Inferior parietal cortex (tissue), 1 donor: Measurements from ENCODE around the gene NOSIP.
A peak's percentile ranks its signal among the peaks of the same experiment; 100 is the strongest.

Source experiments
- DNase-seq: peaks from one replicate; pipeline ENCODE4 v3.0.0-alpha.2; 2016; ENCODE audit errors: extremely low spot score

Gene NOSIP

DNA sequence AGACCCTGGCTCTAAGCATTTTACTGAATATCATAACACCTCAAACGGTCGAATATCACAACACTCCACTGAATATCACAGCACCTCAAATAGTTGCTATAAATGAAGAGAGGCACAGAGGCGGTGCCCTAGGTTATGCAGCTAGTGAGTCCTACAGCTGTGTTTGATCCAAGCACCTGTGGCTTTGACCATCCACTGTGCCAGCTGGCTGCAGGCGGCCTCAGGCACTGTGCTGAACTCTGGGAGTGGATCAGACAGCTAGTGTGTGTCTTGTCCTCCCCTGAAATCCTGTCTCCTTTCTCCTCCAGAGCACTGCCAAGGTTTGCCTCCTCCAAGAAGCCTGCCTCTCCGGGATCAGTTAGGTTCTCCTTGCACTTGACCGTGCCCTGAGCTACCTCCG is 7.3 kb downstream of the NOSIP start:
- DNase-seq: no peak

DNA sequence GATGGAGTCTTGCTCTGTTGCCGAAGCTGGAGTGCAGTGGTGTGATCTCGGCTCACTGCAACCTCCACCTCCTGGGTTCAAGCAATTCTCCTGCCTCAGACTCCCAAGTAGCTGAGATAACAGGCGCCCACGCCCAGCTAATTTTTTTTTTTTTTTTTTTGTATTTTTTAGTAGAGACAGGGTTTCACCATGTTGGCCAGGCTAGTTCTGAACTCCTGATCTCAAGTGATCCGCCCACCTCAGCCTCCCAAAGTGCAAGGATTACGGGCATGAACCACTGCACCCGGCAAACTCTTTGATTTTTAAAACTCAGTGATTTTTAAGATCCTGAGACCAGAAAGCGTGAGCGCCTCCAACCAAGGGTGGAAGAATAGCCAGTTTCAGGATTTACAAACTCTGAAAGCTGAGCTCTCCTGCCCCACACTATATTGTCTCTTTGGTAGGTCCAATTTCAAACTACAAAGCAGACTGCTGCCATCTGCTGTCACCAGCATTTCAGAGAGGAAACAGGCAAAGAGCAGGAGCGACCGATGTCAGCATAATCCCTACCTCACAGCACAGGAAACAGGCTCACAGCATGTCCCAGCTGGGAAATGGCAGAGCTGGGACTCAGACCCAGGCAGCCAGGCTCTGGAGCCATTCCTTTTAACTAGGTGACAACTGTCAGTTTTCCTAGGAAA is 9.2 kb downstream of the NOSIP start:
- no peak for DNase-seq

GRCh38 chr19:49570138-49570856 is 10.1 kb downstream of the NOSIP start:
- peak; percentile 89 for DNase-seq

DNA sequence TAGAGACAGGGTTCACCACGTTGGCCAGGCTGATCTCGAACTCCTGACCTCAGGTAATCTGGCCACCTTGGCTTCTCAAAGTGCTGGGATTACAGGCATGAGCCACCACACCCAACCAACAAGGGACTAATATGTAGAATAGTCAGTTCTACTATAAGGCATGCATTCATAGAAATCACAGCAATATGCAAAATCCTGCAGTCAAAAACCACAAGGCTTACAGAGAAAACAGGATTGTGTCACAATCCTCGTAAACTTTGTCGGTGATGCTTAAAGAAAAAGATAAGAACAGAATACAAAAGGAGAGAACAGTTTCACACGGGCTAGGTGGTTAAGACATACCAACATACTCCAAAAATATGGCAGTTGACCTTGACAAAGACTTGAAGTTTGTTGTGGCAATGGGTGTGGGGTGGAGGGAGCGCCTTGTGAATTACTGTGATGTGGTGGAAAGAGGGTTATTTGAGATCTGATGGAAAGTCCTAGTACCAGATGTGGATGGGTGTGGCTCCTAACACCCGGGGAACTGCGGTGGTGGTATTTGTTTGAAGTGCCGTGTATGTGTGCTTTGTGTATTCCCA is 12.4 kb downstream of the NOSIP start:
- DNase-seq: no peak

DNA sequence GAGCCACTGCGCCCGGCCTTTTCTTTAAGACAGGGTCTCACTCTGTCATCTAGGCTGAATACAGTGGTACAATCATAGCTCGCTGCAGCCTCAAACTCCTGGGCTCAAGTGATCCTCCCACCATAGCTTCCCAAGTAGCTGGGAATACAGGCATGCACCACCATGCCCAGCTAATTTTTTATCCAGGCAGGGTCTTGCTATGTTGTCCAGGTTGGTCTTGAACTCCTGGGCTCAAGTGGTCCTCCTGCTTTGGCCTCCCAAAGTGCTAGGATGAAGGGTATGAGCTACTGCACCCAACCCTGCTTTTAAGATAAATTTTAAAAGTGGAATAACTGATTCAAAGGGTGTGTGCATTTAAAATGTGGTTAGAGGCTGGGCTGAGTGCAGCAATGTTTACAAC is 14.1 kb downstream of the NOSIP start:
- DNase-seq: no peak

DNA sequence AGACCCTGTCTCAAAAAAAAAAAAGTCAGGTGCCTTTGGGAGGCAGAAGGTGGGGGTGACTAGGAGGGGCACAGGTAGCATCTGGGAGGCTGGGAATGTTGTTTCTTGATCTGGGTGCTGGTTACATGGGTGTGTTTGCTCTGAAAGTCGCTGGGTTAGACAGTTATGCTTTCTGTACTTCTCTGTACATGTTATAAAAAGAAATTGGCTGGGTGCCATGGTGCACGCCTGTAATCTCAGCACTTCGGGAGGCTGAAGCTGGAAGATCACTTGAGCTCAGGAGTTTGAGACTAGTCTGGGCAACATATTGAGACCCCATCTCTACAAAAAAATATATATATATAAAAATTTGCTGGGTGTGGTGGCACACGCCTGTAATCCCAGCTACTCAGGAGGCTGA is 15.1 kb downstream of the NOSIP start:
- DNase-seq: no peak

DNA sequence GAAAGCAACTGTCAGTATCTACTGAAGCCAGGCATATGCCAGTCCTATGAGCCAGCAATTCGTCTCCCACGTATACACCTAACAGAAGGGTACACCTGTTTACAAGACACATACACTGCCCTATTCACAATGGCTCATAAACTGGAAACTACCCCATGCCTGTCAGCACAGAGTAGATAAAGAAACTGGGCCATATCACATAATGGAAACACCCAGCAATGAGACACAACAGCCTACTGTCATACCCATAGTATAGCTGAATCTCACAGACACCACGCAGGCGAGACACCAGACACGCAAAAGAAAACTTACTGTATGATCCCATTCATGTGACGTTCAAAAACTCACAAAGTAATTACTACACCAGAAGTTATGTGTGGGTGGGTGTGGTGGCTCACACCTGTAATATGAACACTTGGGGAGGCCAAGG is 15.7 kb downstream of the NOSIP start:
- DNase-seq: no peak

DNA sequence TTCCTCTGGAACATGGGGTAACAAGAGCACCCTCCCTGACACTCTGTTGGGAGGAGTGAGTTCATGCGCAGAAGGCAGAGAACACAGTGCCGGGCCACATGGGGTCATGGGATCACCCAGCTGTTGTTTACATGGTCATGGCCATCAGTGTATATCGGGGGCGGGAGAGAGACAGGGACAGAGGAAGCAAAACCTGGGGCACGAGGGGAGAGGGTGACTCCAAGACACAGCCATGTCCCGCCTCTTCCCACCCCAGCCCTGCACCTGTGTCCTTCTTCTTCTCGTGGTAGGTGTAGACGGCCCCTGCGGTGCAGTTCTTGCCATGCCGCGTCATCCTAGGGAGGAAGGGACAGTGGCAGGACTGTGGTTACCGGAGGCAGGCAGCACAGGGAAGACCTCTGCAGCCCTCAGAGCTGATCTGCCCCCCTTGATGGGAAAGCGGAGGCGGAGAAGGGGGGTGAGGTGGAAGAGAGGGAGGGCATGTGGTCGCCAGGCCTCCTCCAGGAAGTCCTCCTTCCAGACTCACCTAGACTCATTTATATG is 19.9 kb downstream of the NOSIP start:
- DNase-seq: peak; percentile 55

DNA sequence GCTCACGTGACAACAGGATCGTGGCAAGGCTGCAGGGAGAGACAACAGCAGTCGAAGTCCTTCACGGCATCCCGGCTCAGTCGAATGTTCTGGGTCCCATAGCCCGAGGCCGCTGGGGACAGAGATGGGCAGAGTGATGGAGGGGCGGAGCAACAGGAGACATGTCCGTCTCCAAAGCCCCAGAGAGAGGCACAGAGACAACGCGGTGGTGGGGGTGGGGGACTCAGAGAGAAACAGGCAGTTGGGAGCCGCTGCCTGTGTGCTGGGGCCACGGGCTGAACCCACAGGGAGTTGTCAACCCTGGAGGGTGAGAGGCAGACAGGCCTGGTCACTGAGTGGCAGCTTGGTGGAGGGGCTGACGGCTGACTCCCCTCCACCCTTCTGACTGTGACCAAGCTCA is 20.4 kb downstream of the NOSIP start:
- DNase-seq: no peak

GRCh38 chr19:49559443-49559842 is 20.9 kb downstream of the NOSIP start:
- DNase-seq: no peak

- DNase-seq: no peak
These were observed 21.8 kb downstream of the NOSIP start for GRCh38 chr19:49558591-49558990.

DNA sequence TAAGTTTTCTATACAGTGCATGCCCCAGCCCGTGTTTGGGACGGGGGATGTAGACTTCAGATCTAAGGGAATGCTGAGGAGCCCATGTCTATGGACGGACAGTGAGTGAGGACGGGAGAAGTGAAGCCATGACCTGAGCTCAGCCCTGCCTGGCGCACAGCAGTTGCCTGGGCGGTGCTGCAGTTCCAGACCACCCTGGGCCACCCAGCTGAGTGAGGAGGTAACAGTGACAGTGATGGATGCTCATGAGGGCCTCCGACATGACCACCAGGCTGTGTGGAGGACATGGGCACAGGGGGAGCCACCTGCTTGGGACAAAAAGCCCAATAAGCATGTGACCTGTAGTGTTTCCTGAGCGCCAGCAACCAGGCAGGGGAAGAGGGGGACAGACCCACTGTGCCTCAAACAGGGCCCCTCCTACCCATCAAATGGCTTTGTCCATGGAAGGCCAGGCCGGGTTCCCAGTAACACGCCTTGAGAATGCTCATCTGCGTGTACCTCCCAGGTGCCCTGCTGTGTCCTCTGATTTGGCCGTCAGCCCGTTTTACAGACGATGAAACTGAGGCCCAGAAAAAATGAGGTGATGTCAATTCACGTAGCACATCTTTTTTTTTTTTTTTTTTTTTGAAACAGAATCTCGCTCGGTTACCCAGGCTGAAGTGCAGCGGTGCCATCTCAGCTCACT is 22.6 kb downstream of the NOSIP start:
- DNase-seq: no peak

DNA sequence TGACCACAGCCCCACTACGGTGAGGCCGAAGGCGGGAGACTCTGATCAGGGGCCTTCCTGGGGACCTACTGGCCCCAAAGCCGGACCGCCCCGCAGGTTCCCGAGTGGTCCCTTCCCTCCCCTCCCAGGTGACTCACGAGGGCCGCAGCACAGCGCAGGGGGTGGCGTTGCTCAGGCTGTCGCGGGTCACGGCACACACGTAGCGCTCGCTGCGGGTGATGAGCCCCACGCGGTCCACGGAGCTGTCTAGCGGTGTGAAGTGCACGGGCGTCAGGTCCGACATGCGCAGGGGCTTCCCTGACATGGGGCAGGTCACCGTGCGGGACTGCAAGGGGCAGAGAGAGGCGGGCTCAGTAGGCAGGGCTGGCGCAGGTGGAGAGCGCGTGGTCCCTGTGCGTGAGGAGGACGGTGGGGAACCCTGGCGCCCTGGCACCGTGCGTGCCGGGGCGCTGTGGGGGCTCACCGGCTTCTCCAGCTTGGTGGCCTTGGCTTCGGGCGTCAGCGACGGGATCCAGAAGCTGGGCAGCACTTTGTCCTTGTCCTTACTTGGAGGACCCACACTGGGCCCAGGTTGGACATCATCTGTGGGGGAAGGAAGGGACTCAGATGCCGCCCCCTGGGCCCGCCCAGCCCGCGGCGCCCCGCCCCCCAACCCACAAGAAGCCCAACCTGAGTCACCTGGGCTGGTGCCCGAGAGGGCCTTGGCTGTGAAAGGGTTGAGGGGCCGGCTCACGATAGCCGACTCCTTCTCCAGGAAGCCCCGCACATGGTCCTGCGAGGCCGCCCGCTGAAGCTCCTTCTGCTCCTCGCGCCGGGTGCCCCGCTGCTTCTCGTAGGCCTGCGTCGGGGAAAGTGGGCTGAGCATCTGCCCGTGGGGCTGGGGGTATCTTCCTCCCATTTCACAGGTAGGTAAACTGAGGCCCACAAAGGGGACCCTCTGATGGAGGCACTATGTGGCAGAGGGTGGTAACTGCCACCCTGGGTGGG is 23.7 kb downstream of the NOSIP start:
- no peak for DNase-seq

- no peak for DNase-seq
These were observed 24.6 kb downstream of the NOSIP start for GRCh38 chr19:49555600-49556411.

GRCh38 chr19:49554701-49555181 is 25.6 kb downstream of the NOSIP start:
- no peak for DNase-seq

DNA sequence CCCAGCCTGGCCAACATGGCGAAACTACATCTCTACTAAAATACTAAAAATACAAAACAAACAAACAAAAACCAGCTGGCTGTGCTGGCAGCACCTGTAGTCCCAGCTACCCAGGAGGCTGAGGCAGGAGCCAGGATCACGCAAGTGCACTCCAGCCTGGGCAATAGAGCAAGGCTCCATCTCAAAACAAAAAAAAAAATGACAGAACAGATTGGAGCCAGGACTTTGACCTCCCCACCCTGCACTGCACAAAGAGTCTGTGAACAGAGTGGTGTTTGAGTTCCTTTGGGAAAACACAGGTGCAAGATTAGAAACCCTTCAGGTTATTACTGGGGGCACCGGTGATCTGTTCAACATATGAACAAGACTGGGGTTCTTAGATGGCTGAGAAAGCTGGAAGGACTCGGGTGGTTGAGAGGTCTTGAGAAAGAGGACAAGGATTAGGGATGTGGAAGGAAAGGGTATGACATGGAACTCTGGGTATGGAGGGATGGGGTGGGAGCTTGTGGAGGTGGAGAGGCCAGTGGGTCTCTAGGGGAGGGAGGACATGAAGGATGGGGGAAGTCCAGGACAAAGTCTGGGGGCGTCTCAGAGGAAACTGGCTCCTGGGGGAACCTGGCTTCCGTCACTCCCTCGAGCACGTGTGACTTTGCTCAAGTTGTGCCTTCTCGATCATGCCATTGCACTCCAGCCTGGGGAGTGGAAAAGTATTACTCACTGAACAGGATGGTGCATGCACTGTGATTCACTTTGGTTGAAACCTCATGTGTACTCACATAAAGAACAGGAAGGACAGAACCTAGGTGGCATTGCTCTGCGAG is 26.7 kb downstream of the NOSIP start:
- no peak for DNase-seq

DNA sequence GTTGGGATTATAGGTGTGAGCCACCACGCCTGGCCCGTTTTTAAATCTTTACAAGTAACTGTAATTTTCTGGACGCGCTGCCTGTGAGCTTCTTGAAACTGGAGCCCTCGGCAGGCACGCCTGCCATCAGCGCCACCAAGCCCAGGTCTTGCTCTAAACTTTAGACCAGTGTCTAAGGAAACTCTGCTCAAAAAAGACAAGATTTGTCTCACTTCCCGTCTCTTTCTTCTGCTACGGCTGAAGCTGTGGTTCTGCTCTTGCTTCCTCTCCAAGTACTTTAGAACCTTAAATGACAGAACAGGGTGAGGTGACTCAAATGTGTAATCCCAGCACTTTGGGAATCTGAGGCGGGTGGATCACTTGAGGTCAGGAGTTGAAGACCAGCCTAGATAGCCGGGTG is 27.6 kb downstream of the NOSIP start:
- no peak for DNase-seq

DNA sequence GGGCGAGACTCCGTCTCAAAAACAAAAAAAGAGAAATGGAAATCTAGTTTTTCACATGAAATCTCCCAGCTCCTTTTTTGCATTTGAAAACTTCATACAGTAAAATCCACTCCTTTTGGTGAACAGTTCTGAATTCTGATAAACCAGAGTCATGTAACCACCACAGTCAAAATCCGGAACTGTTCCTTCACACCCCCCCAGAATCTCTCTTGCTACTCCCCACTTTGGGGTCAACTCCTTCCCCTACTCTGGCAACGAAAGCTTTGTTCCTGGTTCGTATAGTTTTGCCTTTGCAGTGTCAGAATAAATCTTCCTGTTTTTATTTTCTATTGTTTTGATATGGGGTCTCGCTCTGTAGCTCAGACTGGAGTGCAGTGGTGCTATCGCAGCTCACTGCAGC is 28.8 kb downstream of the NOSIP start:
- no peak for DNase-seq

- DNase-seq: no peak
These were observed 31.3 kb downstream of the NOSIP start for GRCh38 chr19:49549045-49549444.
